A673 (cell line): Measurements from ENCODE around the gene ANP32A.

Experiments
- EZH2 ChIP-seq: fragments of 200-600 bp; sonication (generic); IDR thresholded peaks from 2 replicates; pipeline ENCODE4 v1.6.1; 2017; ENCODE audit warnings: borderline replicate concordance, low read depth, mild to moderate bottlenecking, mixed read lengths, antibody characterized with exemption, low read length; ENCODE audit not compliant: poor library complexity, severe bottlenecking
- TF ChIP-seq, protein P1 (sequence below): fragments of 300-800, 200-600 bp; sonication (generic); conservative IDR thresholded peaks from 2 replicates; pipeline ENCODE4 v1.5.1; 2017; ENCODE audit warnings: low read depth, mild to moderate bottlenecking, antibody characterized with exemption, low read length, moderate library complexity, mixed read lengths

DNA sequence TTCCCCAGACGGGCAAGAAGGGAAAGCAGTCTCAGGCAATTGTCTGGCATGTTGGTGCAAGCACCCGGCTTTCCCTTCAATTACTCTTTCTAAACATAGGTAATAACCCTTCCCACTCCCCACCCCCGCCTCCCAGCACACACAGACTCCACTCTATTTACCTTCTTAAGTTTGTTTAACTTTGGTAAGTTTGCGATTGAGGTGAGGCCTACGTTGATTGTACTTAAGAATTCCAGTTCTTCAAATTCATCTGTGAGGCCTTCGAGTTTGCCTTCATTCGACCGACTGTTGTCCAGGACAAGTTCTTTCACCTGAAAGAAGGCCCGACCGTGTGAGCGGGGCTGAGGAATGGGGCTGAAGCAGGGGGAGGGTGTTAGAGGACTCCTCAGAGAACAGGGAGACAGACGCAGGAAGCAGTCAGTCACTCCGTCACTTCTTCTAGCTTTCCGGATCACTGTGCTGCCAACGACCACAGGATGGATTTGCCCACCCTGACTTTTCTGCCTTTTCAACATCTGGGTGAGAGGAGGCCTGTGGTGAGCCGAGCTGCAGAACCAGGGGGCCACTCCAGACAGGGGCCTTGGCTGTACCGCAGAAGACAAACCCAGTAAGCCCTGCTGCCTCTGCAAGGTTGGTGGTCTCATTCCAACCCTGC is 33.0 kb downstream of the ANP32A start:
- TF ChIP-seq, protein P1, sequence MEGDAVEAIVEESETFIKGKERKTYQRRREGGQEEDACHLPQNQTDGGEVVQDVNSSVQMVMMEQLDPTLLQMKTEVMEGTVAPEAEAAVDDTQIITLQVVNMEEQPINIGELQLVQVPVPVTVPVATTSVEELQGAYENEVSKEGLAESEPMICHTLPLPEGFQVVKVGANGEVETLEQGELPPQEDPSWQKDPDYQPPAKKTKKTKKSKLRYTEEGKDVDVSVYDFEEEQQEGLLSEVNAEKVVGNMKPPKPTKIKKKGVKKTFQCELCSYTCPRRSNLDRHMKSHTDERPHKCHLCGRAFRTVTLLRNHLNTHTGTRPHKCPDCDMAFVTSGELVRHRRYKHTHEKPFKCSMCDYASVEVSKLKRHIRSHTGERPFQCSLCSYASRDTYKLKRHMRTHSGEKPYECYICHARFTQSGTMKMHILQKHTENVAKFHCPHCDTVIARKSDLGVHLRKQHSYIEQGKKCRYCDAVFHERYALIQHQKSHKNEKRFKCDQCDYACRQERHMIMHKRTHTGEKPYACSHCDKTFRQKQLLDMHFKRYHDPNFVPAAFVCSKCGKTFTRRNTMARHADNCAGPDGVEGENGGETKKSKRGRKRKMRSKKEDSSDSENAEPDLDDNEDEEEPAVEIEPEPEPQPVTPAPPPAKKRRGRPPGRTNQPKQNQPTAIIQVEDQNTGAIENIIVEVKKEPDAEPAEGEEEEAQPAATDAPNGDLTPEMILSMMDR = no peak
- TF ChIP-seq EZH2 = no peak
